ENCODE data around the gene GALNT15.

The GALNT15 gene

DNA sequence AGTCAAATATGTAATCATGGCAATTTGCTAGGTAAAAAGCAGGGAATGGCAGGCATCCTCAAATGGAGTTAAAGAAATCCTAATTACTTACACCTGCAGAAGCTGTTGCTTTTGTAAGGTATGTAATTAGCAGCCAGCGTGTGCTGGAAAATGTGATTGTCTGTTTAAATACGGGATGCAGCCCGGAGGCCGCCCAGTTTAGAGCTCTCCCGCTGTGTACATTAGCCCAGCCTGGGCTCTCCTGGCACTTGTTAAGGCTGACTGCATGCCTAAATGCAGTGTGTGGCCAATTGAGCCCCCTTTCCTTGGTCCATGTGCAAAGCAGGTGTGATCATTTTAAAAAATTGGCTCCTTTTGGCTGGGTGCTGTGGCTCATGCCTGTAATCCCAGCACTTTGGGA, 81.2 kb downstream of the GALNT15 start:
- DNase-seq: no peak

GRCh38 chr3:16257309-16257708, 82.8 kb downstream of the GALNT15 start:
- DNase-seq: no peak

GRCh38 chr3:16258177-16258576, 83.7 kb downstream of the GALNT15 start:
- DNase-seq: no peak

DNA sequence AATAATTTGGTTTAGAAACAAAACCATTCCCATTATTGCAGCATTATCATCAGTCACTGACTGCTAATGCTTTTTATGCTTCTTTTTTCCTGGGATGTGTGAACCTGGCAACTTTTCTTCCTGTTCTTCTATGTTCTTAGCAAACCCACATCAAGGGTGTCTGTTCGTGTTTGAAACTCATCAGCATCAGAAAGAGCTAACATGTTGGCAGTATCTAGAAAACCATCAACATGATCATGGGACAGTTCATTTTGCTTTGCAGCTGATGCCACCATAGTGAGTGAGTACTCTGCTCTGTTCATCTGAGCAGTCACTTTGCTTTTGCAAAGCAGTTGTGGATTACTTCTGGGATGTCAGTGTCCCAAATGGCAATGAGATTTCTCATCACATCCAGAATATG, 84.4 kb downstream of the GALNT15 start:
- no peak for DNase-seq

DNA sequence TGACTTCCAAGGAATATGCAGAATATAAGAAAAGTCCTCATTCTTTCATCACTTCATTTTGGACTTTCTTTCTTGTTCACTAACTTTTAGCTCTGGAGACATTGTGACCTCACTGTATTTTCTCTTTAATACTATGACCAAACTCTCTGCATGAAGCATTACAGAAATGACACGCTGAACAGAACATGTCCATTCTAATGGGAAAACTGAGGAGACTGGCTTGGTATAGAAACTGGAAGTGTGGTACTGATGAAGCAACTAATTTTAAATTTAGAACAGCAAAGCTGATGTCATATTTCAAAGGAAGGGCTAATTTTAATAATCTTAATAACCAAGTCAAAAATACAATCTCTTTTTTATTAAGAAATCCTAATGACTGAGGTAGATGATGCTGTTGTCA, 85.6 kb downstream of the GALNT15 start:
- no peak for DNase-seq

DNA sequence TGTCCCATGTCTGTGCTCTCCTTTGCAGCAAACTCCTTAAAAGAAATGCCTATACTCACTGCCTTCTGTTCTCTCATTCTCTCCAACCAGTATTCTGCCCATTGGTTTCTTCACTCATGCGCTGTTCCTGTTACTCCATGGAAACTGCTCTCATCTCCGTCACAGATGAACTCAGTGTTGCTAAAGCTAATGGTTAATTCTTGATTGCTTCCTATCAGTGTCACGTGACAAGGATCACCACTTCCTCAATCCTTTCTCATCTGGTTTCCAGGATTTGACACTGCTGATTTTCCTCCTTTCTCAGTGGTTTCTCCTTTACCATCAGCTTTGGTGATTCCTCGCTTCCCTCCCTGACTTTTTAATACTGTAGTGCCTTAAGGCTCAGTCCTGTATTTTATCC, 87.7 kb downstream of the GALNT15 start:
- DNase-seq: no peak

- no peak for DNase-seq
Observed at GRCh38 chr3:16264174-16264707, 89.8 kb downstream of the GALNT15 start.

- peak; percentile 98 for DNase-seq
Observed at GRCh38 chr3:16264708-16265454, 90.4 kb downstream of the GALNT15 start, which contains the start of the genes DPH3 and OXNAD1. Gene DPH3 (minus strand): TSS chr3:16264943. CDS start chr3:16264876, 67 bp downstream. Gene OXNAD1 (plus strand): TSS chr3:16265212. CDS start chr3:16270953, 5,741 bp downstream.

DNA sequence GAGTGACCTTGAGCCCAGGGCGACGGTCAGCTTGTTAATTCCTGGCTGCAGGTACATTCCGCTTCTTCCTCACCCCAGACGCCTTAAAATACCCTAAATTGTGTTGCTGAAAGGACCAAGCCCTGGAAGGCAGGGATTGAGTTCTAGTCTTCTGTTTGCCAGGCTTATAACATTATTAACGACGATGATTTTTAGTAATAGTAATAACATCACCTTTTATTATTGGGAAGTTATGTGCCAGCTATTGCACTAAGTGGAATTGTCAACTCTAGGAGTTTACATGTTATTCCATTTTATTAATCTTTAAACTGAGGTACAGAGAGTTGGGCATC, 90.9 kb downstream of the GALNT15 start:
- no peak for DNase-seq

DNA sequence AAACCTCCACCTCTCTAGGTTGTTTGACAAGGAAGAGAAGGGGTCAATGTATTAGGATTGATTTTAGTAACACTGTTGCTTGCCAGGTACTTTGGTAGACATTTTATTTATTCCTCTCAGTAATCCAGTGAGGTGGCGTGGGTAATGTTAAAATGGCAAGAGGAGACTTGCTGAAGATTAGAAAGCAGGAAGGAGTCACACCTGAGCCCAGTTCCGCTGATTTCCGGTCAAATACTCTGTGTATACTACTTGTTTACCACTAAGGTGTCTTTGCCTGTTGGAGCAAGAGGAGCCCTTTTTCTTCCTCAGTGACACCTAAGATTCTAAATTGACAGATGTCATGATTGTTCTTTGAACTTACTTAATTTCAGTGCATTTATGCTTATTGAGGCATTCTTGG, 92.2 kb downstream of the GALNT15 start:
- no peak for DNase-seq

DNA sequence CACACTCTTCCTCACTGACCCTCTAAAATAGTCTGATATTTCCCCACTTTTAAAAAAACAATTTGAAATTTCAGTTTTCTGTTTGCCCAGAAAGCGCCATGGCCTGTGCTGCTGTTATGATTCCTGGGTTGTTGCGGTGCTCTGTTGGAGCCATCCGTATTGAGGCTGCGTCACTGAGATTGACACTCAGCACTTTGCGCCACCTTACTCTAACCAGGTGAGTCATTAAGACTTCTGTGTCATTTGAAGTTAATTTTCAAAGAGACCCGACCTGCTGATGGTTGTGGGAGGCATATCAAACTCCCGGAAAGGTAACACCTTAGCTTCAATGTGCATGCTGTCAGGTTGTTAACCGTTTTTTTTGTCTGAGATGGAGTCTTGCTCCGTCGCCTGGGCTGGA, 96.4 kb downstream of the GALNT15 start:
- no peak for DNase-seq

- no peak for DNase-seq
Observed at GRCh38 chr3:16272588-16272987, 98.1 kb downstream of the GALNT15 start.

GRCh38 chr3:16273867-16274266, 99.4 kb downstream of the GALNT15 start:
- DNase-seq: no peak

- DNase-seq: no peak
Observed at GRCh38 chr3:16277471-16277870, 103.0 kb downstream of the GALNT15 start.

- no peak for DNase-seq
Observed at GRCh38 chr3:16279010-16279801, 104.7 kb downstream of the GALNT15 start.

- DNase-seq: no peak
Observed at GRCh38 chr3:16280671-16281070, 106.2 kb downstream of the GALNT15 start.
